ENCODE data around the gene AQP11. TPM values are rescaled to one million over a fixed set of nuclear protein-coding genes. Genes with fewer than 3 reads are reported as not detected.

Gene AQP11
- total and polyA plus RNA-seq, 8 donors, result 0.38 to 16.1 (median 0.91) TPM; not detected in 2

- H3K4me1 ChIP-seq, result peaks cover 1 to 26% (median 24%) of the 10 kb centered on the region in 4 donors
- no peak for DNase-seq
- no peak overlapping the region for H3K27ac ChIP-seq
- no peak overlapping the region for H3K4me3 ChIP-seq
- no peaks in the 10 kb centered on the region for H3K9me3 ChIP-seq
- H3K36me3 ChIP-seq, result no peaks in the 10 kb centered on the region
- intact Hi-C loops (cut with DNase I; ENCODE audit: low total_unique reads), result no loop called here
- no peaks in the 10 kb centered on the region for H3K27me3 ChIP-seq
- TF ChIP-seq POLR2AphosphoS5 (IDR thresholded peaks at IDR 0.05) (no peak), CTCF (IDR thresholded peaks at IDR 0.05) (no peak), EP300 (IDR thresholded peaks at IDR 0.05) (no peak), POLR2A (IDR thresholded peaks at IDR 0.05) (no peak)
These were observed 4.1 kb downstream of the AQP11 start for GRCh38 chr11:77593883-77594282.

GRCh38 chr11:77596626-77597025 lies 6.9 kb downstream of the AQP11 start:
- intact Hi-C loops (cut with DNase I; ENCODE audit: low total_unique reads), result no loop called here
- no peaks in the 10 kb centered on the region for H3K36me3 ChIP-seq
- DNase-seq, result no peak
- TF ChIP-seq CTCF (IDR thresholded peaks at IDR 0.05) (no peak), POLR2A (IDR thresholded peaks at IDR 0.05) (no peak), EP300 (IDR thresholded peaks at IDR 0.05) (no peak), POLR2AphosphoS5 (IDR thresholded peaks at IDR 0.05) (no peak)
- H3K9me3 ChIP-seq, result no peaks in the 10 kb centered on the region
- H3K27me3 ChIP-seq, result no peaks in the 10 kb centered on the region
- no peak overlapping the region for H3K27ac ChIP-seq
- whole genome bisulfite sequencing, 5 donors, result 95 to 99% (median 98%) methylated on average over 2 of the region's 2 CpGs
- H3K4me3 ChIP-seq, result no peak overlapping the region
- H3K4me1 ChIP-seq, result peaks cover 0 to 10% (median 4%) of the 10 kb centered on the region in 4 donors

GRCh38 chr11:77598195-77598594 lies 8.4 kb downstream of the AQP11 start:
- Histone ChIP-seq H3K4me3 (no peak overlapping the region), H3K4me1 (peaks cover 0 to 17% (median 4%) of the 10 kb centered on the region in 4 donors), H3K27me3 (no peaks in the 10 kb centered on the region), H3K36me3 (no peaks in the 10 kb centered on the region), H3K27ac (no peak overlapping the region), H3K9me3 (no peaks in the 10 kb centered on the region)
- no peak for DNase-seq
- intact Hi-C loops (cut with DNase I; ENCODE audit: low total_unique reads), result no loop called here
- 89 to 92% (median 90%) methylated on average over 2 of the region's 2 CpGs for WGBS, 5 donors
- TF ChIP-seq POLR2A (IDR thresholded peaks at IDR 0.05), result no peak

- WGBS, 5 donors, result 75 to 88% (median 83%) methylated on average over 3 of the region's 3 CpGs
- no peak overlapping the region for H3K4me3 ChIP-seq
- H3K27ac ChIP-seq, result peak overlapping the region in 3 of 5 donors; percentile 20 to 65 (median 53)
- peak in 1 of 3 donors; percentile 43 for TF ChIP-seq POLR2AphosphoS5 (IDR thresholded peaks at IDR 0.05)
- TF ChIP-seq EP300 (IDR thresholded peaks at IDR 0.05), result no peak
- H3K27me3 ChIP-seq, result no peaks in the 10 kb centered on the region
- H3K4me1 ChIP-seq, result peaks cover 0 to 17% (median 4%) of the 10 kb centered on the region in 4 donors
- peak in 1 of 2 donors; percentile 63 for DNase-seq
- H3K9me3 ChIP-seq, result no peaks in the 10 kb centered on the region
- intact Hi-C loops (cut with DNase I; ENCODE audit: low total_unique reads), result no loop called here
- H3K36me3 ChIP-seq, result peaks cover 6 to 22% (median 19%) of the 10 kb centered on the region in 4 donors
These were observed 12.8 kb downstream of the AQP11 start for GRCh38 chr11:77602381-77603088.

GRCh38 chr11:77604281-77604680 lies 14.5 kb downstream of the AQP11 start:
- no peak overlapping the region for H3K27ac ChIP-seq
- peaks cover 0 to 17% (median 4%) of the 10 kb centered on the region in 4 donors for H3K4me1 ChIP-seq
- peaks cover 6 to 39% (median 32%) of the 10 kb centered on the region in 4 donors for H3K36me3 ChIP-seq
- H3K9me3 ChIP-seq, result no peaks in the 10 kb centered on the region
- 91 to 98% (median 93%) methylated on average over 2 of the region's 2 CpGs for WGBS, 5 donors
- no peaks in the 10 kb centered on the region for H3K27me3 ChIP-seq
- DNase-seq, result no peak
- intact Hi-C loops (cut with DNase I; ENCODE audit: low total_unique reads), result no loop called here
- TF ChIP-seq POLR2AphosphoS5 (IDR thresholded peaks at IDR 0.05), result no peak
- no peak for TF ChIP-seq CTCF (IDR thresholded peaks at IDR 0.05)
- no peak for TF ChIP-seq EP300 (IDR thresholded peaks at IDR 0.05)
- no peak for TF ChIP-seq POLR2A (IDR thresholded peaks at IDR 0.05)
- H3K4me3 ChIP-seq, result no peak overlapping the region

Data from stomach (tissue), 9 donors.